Activated CD4-positive, alpha-beta T cell treated with anti-CD3 and anti-CD28 coated beads, Interleukin-2, amount 50 U/mL, for 16 hours (primary cell): ENCODE measurements around the gene PRKAG2.
"Not testable (repeated sequence)": the region's sequence is repeated elsewhere in the genome, so short reads cannot be mapped to it uniquely, and the experiment has no call there.

Experiments
- DNase-seq: peaks from one replicate; pipeline ENCODE4 v3.0.0-alpha.2; 2020

Gene PRKAG2

DNA sequence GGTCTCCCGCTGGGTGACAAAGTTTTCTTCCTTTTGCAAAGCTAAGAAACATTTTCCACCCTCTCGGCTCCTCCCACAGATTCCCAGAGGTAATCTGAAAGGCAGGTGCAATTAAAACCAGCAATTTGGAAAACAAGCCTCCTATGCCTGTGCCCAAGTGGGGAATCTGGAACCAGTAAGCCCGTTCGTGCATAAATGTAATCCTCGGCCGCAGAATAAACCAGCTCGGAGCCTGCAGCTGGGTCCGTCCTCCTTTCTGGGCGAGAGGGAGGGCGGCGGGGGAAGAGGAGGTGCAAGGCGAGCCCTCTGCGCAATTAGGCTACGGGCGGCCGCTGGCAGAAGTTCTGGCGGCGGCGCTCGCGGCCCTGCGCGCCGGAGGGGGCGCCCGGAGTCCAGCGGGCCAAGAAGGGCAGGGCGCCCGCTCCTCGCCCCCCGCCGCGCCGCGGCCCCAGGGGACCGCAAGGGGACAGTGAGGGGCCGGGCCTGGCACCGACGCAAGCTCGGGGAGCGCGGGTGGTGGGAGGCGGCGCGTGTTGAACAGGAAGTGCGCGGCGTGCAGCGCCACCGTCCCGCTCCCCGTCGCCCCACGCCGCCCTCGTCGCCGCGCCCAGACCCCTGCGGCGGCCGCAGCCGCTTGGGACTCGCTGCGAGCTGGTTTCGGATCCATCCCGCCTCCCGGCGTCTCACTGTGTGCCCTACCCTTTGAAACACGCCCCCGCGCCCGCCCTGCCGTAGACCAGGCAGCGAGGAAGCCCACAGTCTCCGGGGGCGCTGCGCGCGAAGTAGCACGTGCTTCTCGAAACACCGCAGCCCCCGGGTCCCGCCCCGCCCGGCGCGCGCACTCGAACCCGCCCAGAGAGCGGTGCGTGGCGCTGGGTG lies at the start of gene PRKAG2:
PRKAG2 (minus strand) TSS at position 217 of the 879 bp plus-strand sequence. CDS start 495 bp downstream, outside the sequence.
- DNase-seq = peak; percentile 55

DNA sequence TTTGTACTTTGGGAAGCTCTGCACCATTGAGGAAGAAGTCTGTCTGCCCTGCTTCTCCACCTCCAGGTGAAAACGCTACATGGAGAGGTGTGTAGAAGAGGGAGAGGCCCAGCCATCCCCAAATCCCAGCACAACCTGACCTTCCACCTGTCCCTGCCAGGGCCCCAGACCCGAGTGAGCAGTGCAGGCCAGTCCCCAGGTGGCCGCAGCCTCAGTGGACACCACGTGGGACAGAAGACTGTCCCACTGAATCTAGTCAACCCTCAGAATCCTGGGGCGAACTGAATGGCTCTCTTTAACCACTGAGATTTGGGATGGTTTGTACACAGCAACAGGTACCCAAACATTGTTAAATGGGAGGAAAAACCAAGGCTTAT lies 49.4 kb upstream of the PRKAG2 start:
- no peak for DNase-seq

DNA sequence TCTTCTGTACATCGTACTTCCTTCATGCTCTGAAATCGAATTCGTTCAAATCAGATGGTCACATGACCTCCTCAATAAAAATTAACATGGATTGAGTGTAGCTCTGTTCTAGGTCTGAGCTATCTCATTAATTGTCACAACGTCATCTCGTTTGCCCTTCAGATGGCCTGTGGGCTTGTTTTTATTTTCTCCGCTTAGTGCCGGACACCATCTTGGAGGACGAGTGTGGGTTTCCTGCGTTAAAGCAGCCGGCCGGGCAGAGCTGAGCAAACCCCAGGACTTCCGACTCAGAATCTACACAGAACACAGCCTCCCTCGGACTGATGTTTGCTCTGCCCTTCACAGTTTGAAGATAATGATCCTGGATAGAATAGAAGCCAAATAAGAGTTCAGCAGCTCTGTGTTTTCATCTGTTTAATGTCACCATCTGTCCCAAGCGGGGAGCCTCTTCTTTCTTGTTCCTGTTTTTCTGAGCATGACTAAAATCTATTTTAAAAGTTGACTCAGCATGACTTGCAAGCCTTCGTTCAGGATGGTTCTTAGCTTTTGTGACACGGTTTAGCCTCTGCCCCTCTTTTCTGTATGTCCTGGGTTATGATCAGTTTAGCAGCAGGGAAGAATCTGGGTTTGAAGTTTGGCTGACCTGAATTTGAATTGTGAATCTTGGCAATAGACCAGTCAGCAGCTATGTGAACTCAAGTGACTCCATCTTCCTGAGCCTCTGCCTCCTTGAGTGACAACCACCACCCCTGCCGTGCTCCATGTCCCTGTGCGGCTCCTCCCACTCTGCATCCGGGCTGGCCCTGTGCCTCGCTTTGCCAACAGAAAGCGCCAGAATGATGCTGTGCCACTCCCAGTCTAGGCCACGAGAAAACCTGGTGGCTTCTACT lies 48.8 kb upstream of the PRKAG2 start:
- peak; percentile 61 for DNase-seq

DNA sequence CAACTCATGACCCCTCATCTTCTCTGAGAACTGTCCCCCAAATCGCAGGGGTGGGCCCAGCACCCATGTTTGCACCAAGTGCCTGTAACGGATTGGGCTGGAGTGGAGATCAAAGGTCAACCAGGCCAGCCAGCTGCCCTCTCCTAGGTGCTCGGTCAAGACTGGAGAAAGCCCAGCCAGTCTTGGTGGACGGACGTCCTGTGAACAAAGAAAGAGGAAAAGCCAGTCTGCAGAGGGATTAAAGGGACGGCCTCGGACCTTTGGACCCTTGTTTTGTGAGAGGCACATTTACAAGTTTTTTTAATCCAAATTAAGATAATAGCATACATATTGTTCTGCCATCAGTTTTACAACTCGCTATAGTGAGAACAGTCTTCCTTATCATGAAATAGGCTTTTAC lies 47.6 kb upstream of the PRKAG2 start:
- no peak for DNase-seq

DNA sequence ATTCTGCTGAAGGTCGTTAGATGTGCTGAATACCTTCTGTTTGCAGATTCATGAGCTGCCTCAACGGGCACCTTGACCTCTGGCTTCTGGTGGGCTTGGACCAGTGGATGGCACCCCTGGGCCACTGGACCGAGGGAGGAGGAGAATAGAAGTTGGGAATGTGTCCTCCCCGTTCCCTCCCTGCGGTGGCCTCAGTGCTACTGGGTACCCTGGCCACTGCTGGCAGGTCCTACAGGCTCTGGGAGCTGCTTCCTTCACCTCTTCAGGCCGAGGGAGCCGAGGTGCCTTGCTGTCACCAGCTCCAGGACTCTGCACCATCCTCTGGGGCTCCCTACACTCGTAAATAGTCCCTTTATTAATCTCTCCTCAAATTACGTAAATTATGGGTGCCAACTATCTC lies 47.1 kb upstream of the PRKAG2 start:
- no peak for DNase-seq

DNA sequence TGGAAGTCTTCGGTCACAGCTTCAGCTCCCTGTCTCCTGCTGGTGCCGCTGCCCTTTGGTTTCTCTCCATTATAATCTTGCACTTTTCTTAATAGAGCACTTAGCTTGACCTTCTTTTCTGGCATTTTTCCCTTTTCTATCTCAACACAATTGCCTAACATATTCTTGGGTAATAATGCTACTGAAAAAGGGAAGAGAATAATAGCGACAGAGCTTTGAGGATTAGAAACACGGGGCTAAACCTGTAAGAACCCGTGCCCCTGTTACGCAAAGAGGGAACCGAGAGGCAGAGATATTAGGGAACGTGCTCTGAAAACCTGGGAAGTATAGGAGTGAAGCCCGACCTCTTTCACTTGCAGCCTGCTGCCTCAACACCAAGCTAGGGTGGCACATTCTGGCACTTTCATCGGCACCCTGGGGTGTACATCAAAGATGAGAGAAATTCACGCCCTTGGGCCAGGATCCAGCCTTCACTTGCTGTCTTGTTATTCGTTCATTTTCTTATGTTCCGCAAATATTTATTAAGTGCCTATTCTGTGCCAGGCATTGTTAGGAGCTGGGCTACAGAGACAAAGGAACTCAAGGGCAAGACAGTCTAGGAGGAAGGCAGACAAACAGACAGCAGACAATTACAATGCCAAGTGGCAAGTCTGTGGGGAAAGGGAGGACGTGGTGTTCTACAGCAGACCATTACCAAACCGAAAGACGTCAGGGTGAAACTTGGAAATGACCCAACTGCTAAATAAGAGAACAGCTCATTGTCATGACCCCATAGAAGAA lies 46.4 kb upstream of the PRKAG2 start:
- DNase-seq = no peak

DNA sequence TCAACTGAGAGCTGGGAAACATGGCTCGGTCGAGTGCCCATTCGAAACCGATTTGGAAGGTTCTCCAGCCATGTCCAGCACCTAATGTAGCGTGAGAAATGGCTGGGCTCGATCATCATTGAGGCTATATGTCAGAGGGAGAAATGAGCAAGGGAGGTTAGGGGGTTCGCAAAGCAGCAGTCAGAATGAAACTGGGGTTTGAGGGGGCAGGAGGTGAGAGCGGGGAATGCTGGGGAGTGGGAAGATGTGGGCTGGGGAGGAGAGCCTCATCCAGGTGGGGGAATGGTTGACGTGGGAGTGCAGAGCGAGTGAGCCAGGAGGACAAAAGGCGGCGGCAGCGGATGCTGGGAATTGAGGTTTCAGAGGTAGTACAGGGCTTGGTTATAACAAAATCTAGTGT lies 44.5 kb upstream of the PRKAG2 start:
- no peak for DNase-seq

DNA sequence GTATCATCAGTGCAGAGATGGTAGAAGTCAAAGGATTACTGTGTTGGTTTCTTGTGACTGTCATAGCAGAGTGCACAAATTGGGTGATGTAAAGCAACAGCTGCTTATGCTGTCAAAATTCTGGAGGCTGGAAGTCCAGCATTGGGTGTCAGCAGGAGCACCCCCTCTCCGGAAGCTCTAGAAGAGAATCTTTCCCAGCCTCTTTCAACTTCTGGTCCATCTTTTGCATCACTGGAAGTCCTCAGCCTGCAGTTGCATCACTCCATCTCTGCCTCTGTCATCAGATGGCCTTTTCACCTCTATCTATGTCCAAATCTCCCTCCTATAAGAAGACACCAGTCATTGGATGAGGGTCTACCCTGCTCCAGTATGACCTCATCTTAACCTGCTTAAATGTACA lies 43.6 kb upstream of the PRKAG2 start:
- no peak for DNase-seq

DNA sequence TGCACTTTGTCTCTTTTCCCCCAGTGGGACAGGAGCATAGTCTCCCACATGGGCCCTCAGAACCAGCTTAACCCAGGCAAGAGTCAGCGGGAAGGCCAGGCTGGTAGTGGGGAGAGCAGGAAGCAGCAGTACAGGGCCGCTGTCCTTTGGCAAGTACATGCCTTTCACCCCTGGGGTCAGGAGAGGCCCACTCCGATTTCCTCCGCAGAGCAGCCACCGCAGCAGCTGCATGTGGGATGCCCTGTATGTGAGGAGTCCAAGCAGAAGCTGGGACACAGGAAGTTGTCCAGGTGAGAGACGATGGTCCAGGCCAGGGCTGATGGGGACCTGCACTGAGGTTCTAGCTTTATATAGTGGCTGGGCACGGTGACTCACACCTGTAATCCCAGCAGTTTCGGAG lies 42.7 kb upstream of the PRKAG2 start:
- DNase-seq = no peak

DNA sequence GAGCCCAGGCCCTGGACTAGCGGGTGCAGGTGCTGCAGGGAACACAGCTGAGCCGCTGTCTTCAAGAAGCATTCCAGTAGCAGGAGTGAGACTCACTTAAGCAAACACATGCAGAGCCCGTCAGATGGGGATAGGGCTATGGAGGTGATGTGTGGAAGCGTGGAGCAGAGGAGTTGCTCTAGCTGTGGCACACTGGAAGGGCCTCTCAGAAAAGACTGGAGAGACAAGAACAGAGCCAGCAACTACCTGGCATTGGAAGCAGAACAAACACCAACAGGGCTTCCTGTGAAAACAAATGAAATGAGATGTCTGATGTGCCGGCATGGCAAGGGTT lies 41.6 kb upstream of the PRKAG2 start:
- DNase-seq = no peak

DNA sequence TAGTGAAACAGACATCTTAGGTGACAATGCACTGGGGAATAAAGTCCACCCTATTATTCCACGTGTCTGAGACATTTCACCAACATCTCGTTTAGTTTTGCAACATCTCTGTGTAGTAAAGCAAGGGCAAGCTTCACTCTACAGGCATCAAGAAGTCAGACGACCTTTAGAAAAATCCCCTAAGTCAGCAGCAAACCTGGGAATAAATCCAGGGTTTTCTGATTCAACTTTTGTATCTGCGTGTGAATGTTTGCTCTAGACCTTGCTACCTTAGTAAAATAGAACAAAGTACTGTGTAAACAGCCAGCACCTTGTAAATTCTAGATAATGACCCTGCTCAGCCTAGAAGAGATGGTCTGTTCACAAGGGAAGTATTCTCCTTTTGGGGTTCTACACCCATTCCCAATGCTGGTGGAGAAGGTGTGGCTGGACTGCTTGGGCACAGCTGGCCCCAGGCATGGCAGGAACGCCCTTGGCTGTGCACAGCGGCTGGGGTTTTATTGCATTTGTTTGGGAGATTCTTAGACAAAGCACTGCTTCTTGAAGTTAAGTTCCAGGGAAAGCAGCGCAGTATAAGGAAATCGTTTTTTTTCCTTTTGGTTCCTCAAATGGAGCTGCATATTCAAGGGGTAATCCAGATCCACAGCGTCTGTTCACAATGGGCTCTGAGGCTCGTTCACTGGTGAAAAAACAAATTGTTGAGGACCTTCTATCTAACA lies 41.0 kb upstream of the PRKAG2 start:
- no peak for DNase-seq

DNA sequence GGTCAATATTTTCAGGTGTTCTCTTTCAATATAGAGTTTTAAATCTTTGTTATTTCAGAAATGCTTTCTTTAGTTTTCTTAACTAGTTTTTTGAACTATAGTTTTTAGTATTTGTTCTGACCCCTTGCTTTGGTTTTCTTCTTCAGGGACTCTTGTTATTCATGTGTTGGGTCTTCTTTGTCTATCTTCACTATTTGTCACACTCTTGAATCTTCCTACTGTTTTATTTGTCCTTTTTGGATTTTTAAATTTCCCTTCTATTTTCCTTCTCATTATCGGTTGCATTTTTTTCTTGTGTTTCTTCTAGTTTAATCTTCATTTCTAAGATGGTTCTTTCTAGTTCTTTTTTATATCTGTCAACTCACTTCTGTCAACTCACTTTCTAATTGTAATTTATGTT lies 37.1 kb upstream of the PRKAG2 start:
- no peak for DNase-seq

DNA sequence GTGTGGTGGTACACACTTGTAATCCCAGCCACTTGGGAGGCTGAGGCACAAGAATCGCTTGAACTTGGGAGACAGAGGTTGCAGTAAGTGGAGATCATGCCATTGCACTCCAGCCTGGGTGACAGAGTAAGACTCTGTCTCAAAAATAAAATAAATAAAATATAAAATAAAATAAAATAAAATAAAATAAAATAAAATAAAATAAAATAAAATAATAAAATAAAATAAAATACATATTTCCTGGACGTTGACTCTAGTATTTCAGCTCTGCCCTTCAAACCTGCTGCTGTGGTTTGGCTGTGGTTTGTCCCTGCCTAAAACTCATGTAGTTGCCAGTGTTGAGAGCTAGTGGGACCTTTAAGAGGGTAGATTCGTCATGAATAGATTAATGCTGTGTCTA lies 33.7 kb upstream of the PRKAG2 start:
- not testable (repeated sequence) for DNase-seq

DNA sequence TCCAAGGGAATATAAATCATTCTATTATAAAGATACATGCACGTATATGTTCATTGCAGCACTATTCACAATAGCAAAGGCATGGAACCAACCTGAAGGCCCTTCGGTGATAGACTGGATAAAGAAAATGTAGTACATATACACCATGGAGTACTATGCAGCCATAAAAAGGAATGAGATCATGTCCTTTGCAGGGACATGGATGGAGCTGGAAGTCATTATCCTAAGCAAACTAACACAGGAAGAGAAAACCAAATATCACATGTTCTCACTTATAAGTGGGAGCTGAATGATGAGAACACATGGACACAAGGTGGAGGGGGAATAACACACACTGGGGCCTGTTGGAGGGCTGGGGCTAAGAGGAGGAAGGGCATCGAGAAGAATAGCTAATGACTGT lies 30.2 kb upstream of the PRKAG2 start:
- DNase-seq = not testable (repeated sequence)

DNA sequence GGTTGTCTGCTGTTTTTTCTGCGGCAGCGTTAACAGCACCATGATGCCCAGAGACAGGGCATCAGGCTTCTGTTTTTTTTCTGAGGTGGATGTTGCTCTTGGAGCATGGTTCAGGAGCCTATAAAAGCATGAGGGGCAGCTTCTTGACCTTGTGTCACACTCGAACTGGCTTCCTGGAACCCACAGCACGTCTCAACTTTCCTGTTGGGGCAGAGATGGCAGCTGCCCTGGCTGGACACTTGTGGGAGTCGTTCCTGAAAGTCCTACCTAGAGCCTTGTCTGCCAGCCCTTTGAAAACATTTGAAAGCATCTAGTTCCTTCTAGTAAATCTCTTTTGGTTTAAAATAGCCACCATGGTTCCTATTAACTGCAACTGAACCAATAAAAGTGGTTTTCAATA lies 28.9 kb upstream of the PRKAG2 start:
- DNase-seq = no peak

DNA sequence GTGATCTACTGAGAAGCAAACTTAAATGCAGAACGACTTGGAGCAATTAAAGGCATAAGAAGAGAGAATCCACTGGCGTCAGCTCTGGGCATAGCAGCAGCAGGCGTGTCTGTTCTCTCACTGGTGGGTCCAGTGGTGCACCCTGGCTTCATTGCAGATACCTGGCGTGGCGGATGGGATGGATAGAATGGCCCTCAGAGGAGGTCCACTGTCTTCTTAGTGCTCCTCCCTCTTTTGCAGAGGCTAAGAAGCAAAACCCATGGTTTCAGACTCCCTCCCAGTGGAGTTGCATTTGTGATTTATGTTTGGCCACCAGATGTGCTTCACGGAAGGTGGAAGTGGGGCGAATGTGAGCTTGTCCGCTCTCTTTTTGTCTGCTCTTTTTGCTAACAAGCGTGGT lies 28.4 kb upstream of the PRKAG2 start:
- DNase-seq = no peak

DNA sequence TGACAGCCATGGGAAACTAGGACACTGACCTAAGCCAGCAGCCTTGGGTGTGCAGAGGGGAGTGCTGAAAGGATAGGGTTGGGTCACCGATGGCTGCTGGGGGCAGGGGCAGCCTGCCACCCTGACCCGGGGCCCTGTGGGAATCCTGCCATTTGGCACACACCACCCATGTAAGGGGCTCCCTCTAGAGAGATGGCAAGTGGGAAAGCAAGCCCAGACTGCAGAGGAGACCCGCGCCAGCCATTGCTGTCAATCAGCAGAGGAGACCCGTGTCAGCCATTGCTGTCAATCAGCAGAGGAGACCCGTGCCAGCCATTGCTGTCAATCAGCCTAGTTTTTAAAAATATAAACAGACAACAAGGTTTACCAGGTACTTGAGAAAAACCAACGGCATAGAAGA lies 27.4 kb upstream of the PRKAG2 start:
- no peak for DNase-seq

DNA sequence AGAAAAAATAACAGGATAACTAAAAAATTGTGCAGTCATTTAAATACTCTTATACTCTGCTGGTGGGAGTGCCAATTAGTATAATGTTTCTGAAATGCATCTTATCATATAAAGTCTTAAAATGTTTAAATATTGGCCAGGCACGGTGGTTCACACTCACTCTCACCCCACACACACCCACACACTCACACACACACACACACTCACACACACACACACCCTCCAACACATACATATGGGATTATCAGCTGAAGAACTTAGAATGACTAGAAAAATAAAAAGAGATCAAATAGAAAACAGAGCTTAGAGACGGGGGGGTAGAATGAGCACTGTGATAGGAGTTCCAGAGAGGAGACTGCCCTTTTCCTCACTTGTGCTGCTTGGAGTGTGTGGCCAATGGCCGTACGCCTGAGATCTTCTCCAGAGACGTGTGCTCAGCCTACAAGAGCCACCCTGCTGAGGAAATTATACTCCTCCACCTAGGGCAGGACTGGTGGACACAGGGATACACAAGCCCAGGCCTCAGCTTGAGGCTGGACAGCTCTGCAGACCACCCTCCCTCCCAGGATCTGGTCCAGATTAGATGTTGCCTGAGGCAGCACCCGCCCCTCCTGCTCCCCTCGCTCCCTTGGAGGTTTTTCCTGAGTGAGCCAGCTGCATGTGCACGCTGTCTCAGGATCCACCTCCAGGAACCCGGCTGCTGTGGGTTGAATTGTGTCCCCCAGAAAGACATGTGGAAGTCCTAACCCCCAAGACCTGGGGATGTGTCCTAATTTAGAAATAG lies 26.5 kb upstream of the PRKAG2 start:
- DNase-seq = no peak

DNA sequence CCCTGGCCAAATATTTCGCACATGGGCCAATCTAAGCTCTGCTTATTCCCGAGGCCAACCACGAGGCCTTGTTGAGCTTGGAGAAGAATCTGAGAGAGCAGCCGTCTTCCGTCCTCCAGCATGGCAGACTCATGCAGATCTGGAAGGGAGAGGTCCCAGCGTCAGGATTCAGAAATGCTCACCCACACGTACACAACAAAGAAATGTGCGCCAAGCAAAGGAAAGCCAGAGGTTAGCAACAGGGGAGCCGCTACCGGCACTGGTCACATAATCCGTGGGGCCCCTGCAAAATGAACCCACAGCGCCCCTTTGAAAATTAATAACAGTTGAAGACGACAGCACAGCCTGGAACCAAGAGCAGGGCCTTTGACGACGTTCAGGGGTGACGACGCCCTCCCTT lies 25.4 kb upstream of the PRKAG2 start:
- no peak for DNase-seq

DNA sequence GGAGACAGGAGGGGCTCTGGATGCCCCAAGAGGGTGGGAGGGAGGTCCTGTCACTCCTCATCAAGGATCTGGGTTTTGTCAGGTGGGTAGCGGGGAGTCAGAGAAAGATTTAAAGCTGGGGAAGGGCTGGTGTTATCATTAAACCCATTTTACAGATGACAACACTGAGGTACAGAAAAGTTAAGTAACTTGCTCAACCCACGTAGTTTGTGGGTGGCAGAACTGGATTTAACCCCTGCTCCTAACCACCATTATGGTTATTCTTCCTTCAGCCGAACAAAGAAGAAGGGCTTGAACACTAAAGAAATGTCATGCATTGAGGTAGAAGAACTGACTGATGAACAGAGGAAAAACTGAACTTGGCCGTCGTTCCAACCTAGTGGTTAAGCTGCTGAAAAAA lies 24.9 kb upstream of the PRKAG2 start:
- DNase-seq = no peak

DNA sequence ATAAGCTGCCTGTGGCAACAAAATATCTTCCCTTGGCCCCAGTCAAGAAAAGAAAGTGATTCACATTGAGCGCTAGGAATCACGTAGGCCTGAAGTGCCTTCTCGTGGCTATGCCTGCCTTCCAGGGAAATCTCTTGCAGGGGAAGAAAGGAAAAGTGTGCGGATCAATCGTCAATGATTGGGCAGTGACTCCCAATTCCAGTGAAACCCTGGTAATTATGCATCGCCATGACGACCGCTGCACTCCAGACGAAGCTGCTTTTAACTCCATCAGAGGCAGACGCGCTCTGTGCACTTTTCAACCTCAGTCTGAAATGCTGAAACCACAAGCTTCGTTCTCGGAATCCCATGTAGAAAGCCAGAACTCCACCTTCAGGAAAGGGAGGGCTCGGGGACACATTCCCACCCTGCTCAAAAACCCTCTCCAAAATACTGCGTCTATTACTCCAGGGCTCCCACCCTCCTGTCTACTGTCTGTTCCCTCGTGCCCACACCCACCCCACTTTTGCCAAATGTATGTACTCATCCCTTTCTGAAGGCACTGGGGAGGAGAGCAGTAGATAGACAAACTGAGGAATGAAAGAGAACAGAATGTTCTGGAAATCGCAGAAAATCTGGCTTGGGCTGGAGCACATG lies 24.2 kb upstream of the PRKAG2 start:
- no peak for DNase-seq
